Renal pelvis (tissue), 3 donors: ENCODE results near the gene YJU2. TPM values are rescaled to one million over a fixed set of nuclear protein-coding genes. Genes with fewer than 3 reads are reported as not detected.

Experiments
- polyA plus RNA-seq, 3 donors: library from polyadenylated mRNA; unstranded; fragments of 120-200 nt; gene quantifications; one replicate each; pipeline ENCODE4 v1.2.1, GENCODE V29; 2013; ENCODE audit not compliant: insufficient read length in 3 of 3

YJU2 gene
- polyA plus RNA-seq, 3 donors = 24.0 to 28.1 (median 24.9) TPM

Other genes starting within 250 kb of the YJU2 start
- gene PIAS4, start 239.3 kb upstream of the YJU2 start, polyA plus RNA-seq = 10 to 100 TPM; 32.4 to 42.4 (median 36.2) TPM
- gene ZBTB7A, start 180.2 kb upstream of the YJU2 start, polyA plus RNA-seq = 10 to 100 TPM; 11.3 to 12.4 (median 11.9) TPM
- gene MAP2K2, start 123.0 kb upstream of the YJU2 start, polyA plus RNA-seq = 100 to 1,000 TPM; 118 to 137 (median 133) TPM
- 1 to 10 TPM in 2 of 3 donors, under 1 TPM in 1; 0.87 to 1.4 (median 1.1) TPM for gene CREB3L3, start 93.4 kb upstream of the YJU2 start, polyA plus RNA-seq
- gene SIRT6, start 64.5 kb upstream of the YJU2 start, polyA plus RNA-seq = 10 to 100 TPM; 21.9 to 29.5 (median 23.3) TPM
- 1 to 10 TPM; 1.1 to 2.4 (median 1.7) TPM for gene ANKRD24, start 64.4 kb upstream of the YJU2 start, polyA plus RNA-seq
- gene EBI3, start 17.6 kb upstream of the YJU2 start, polyA plus RNA-seq = under 1 TPM; 0.76 to 0.84 (median 0.82) TPM
- 1 to 10 TPM; 1.3 to 2.8 (median 2.1) TPM for gene SHD, start 32.2 kb downstream of the YJU2 start, polyA plus RNA-seq
- under 1 TPM; 0.30 to 0.69 (median 0.41) TPM for gene TMIGD2, start 55.3 kb downstream of the YJU2 start, polyA plus RNA-seq
- gene FSD1, start 57.5 kb downstream of the YJU2 start, polyA plus RNA-seq = 1 to 10 TPM; 6.7 to 9.0 (median 8.4) TPM
- 10 to 100 TPM; 24.4 to 33.7 (median 31.4) TPM for gene STAP2, start 91.7 kb downstream of the YJU2 start, polyA plus RNA-seq
- 10 to 100 TPM; 29.3 to 33.8 (median 31.8) TPM for gene MPND, start 96.5 kb downstream of the YJU2 start, polyA plus RNA-seq
- gene SH3GL1, start 153.5 kb downstream of the YJU2 start, polyA plus RNA-seq = 10 to 100 TPM; 63.5 to 82.4 (median 78.2) TPM
- 10 to 100 TPM; 23.6 to 26.1 (median 24.3) TPM for gene CHAF1A, start 155.6 kb downstream of the YJU2 start, polyA plus RNA-seq
- 100 to 1,000 TPM; 108 to 137 (median 111) TPM for gene UBXN6, start 210.7 kb downstream of the YJU2 start, polyA plus RNA-seq
- gene HDGFL2, start 225.2 kb downstream of the YJU2 start, polyA plus RNA-seq = 100 to 1,000 TPM in 1 of 3 donors, 10 to 100 TPM in 2; 89.2 to 106 (median 90.7) TPM